Measurements from ENCODE around the gene SLC24A3.

Gene SLC24A3

GRCh38 chr20:19758501-19759331 is 546.3 kb downstream of the SLC24A3 start:
- Histone ChIP-seq H3K4me1 (ENCODE audit: insufficient read depth, low read length) (peaks cover 15% of the 10 kb centered on the region), H3K36me3 (ENCODE audit: insufficient read depth, low read length) (peaks cover 4% of the 10 kb centered on the region), H2AFZ (ENCODE audit: low read depth, low read length) (peak overlapping the region; percentile 46), H3K4me3 (ENCODE audit: low read length) (peak overlapping the region; percentile 71), H3K27me3 (ENCODE audit: insufficient read depth, low read length) (no peaks in the 10 kb centered on the region), H3K9me3 (ENCODE audit: low read length) (no peaks in the 10 kb centered on the region)

- Histone ChIP-seq H2AFZ (ENCODE audit: low read depth, low read length) (no peak overlapping the region), H3K27me3 (ENCODE audit: insufficient read depth, low read length) (no peaks in the 10 kb centered on the region), H3K4me1 (ENCODE audit: insufficient read depth, low read length) (peaks cover 15% of the 10 kb centered on the region), H3K36me3 (ENCODE audit: insufficient read depth, low read length) (peaks cover 4% of the 10 kb centered on the region), H3K9me3 (ENCODE audit: low read length) (no peaks in the 10 kb centered on the region), H3K4me3 (ENCODE audit: low read length) (no peak overlapping the region)
Measured at GRCh38 chr20:19760371-19760721, 547.9 kb downstream of the SLC24A3 start.

- H3K4me1 ChIP-seq (ENCODE audit: insufficient read depth, low read length) = peaks cover 15% of the 10 kb centered on the region
- no peak overlapping the region for H3K4me3 ChIP-seq (ENCODE audit: low read length)
- no peak overlapping the region for H2AFZ ChIP-seq (ENCODE audit: low read depth, low read length)
- H3K9me3 ChIP-seq (ENCODE audit: low read length) = no peaks in the 10 kb centered on the region
- peaks cover 4% of the 10 kb centered on the region for H3K36me3 ChIP-seq (ENCODE audit: insufficient read depth, low read length)
- no peaks in the 10 kb centered on the region for H3K27me3 ChIP-seq (ENCODE audit: insufficient read depth, low read length)
Measured at GRCh38 chr20:19761326-19761725, 548.9 kb downstream of the SLC24A3 start.

GRCh38 chr20:19761841-19762240 is 549.4 kb downstream of the SLC24A3 start:
- Histone ChIP-seq H2AFZ (ENCODE audit: low read depth, low read length) (no peak overlapping the region), H3K4me3 (ENCODE audit: low read length) (no peak overlapping the region), H3K9me3 (ENCODE audit: low read length) (no peaks in the 10 kb centered on the region), H3K27me3 (ENCODE audit: insufficient read depth, low read length) (no peaks in the 10 kb centered on the region), H3K4me1 (ENCODE audit: insufficient read depth, low read length) (peaks cover 11% of the 10 kb centered on the region), H3K36me3 (ENCODE audit: insufficient read depth, low read length) (peaks cover 4% of the 10 kb centered on the region)

GRCh38 chr20:19764207-19764606 is 551.8 kb downstream of the SLC24A3 start:
- Histone ChIP-seq H3K36me3 (ENCODE audit: insufficient read depth, low read length) (peaks cover 4% of the 10 kb centered on the region), H3K27me3 (ENCODE audit: insufficient read depth, low read length) (no peaks in the 10 kb centered on the region), H2AFZ (ENCODE audit: low read depth, low read length) (no peak overlapping the region), H3K4me3 (ENCODE audit: low read length) (no peak overlapping the region), H3K9me3 (ENCODE audit: low read length) (no peaks in the 10 kb centered on the region), H3K4me1 (ENCODE audit: insufficient read depth, low read length) (peaks cover 15% of the 10 kb centered on the region)

GRCh38 chr20:19765266-19765665 is 552.8 kb downstream of the SLC24A3 start:
- Histone ChIP-seq H3K36me3 (ENCODE audit: insufficient read depth, low read length) (peaks cover 4% of the 10 kb centered on the region), H3K4me1 (ENCODE audit: insufficient read depth, low read length) (peaks cover 15% of the 10 kb centered on the region), H3K9me3 (ENCODE audit: low read length) (no peaks in the 10 kb centered on the region), H2AFZ (ENCODE audit: low read depth, low read length) (no peak overlapping the region), H3K27me3 (ENCODE audit: insufficient read depth, low read length) (no peaks in the 10 kb centered on the region), H3K4me3 (ENCODE audit: low read length) (no peak overlapping the region)

- H3K4me3 ChIP-seq (ENCODE audit: low read length) = no peak overlapping the region
- peaks cover 3% of the 10 kb centered on the region for H3K36me3 ChIP-seq (ENCODE audit: insufficient read depth, low read length)
- H3K27me3 ChIP-seq (ENCODE audit: insufficient read depth, low read length) = no peaks in the 10 kb centered on the region
Measured at GRCh38 chr20:19765913-19766312, 553.5 kb downstream of the SLC24A3 start.

GRCh38 chr20:19767070-19767469 is 554.6 kb downstream of the SLC24A3 start:
- Histone ChIP-seq H3K27me3 (ENCODE audit: insufficient read depth, low read length) (no peaks in the 10 kb centered on the region), H3K4me1 (ENCODE audit: insufficient read depth, low read length) (peaks cover 24% of the 10 kb centered on the region), H3K4me3 (ENCODE audit: low read length) (no peak overlapping the region), H3K9me3 (ENCODE audit: low read length) (no peaks in the 10 kb centered on the region), H3K36me3 (ENCODE audit: insufficient read depth, low read length) (no peaks in the 10 kb centered on the region), H2AFZ (ENCODE audit: low read depth, low read length) (no peak overlapping the region)

More at GRCh38 chr20:19765913-19766312, 553.5 kb downstream of the SLC24A3 start:
- no peak overlapping the region for H2AFZ ChIP-seq (ENCODE audit: low read depth, low read length)
- peaks cover 18% of the 10 kb centered on the region for H3K4me1 ChIP-seq (ENCODE audit: insufficient read depth, low read length)
- no peaks in the 10 kb centered on the region for H3K9me3 ChIP-seq (ENCODE audit: low read length)

- no peaks in the 10 kb centered on the region for H3K9me3 ChIP-seq (ENCODE audit: low read length)
- peaks cover 28% of the 10 kb centered on the region for H3K4me1 ChIP-seq (ENCODE audit: insufficient read depth, low read length)
- H2AFZ ChIP-seq (ENCODE audit: low read depth, low read length) = no peak overlapping the region
- no peaks in the 10 kb centered on the region for H3K36me3 ChIP-seq (ENCODE audit: insufficient read depth, low read length)
- H3K4me3 ChIP-seq (ENCODE audit: low read length) = no peak overlapping the region
- no peaks in the 10 kb centered on the region for H3K27me3 ChIP-seq (ENCODE audit: insufficient read depth, low read length)
Measured at GRCh38 chr20:19768325-19768842, 555.9 kb downstream of the SLC24A3 start.

GRCh38 chr20:19769507-19769906 is 557.1 kb downstream of the SLC24A3 start:
- Histone ChIP-seq H2AFZ (ENCODE audit: low read depth, low read length) (no peak overlapping the region), H3K36me3 (ENCODE audit: insufficient read depth, low read length) (no peaks in the 10 kb centered on the region), H3K4me1 (ENCODE audit: insufficient read depth, low read length) (peaks cover 38% of the 10 kb centered on the region), H3K27me3 (ENCODE audit: insufficient read depth, low read length) (no peaks in the 10 kb centered on the region), H3K9me3 (ENCODE audit: low read length) (no peaks in the 10 kb centered on the region), H3K4me3 (ENCODE audit: low read length) (no peak overlapping the region)

GRCh38 chr20:19770375-19770774 is 557.9 kb downstream of the SLC24A3 start:
- no peaks in the 10 kb centered on the region for H3K27me3 ChIP-seq (ENCODE audit: insufficient read depth, low read length)
- no peaks in the 10 kb centered on the region for H3K9me3 ChIP-seq (ENCODE audit: low read length)
- no peak overlapping the region for H2AFZ ChIP-seq (ENCODE audit: low read depth, low read length)
- peaks cover 47% of the 10 kb centered on the region for H3K4me1 ChIP-seq (ENCODE audit: insufficient read depth, low read length)
- H3K36me3 ChIP-seq (ENCODE audit: insufficient read depth, low read length) = no peaks in the 10 kb centered on the region
- H3K4me3 ChIP-seq (ENCODE audit: low read length) = no peak overlapping the region

GRCh38 chr20:19771031-19771430 is 558.6 kb downstream of the SLC24A3 start:
- Histone ChIP-seq H3K4me1 (ENCODE audit: insufficient read depth, low read length) (peaks cover 52% of the 10 kb centered on the region), H3K27me3 (ENCODE audit: insufficient read depth, low read length) (no peaks in the 10 kb centered on the region), H2AFZ (ENCODE audit: low read depth, low read length) (no peak overlapping the region), H3K36me3 (ENCODE audit: insufficient read depth, low read length) (no peaks in the 10 kb centered on the region), H3K9me3 (ENCODE audit: low read length) (no peaks in the 10 kb centered on the region), H3K4me3 (ENCODE audit: low read length) (no peak overlapping the region)
